Smooth muscle cell (in vitro differentiated cells): Measurements from ENCODE around the gene CREBZF. TPM values are rescaled to one million over a fixed set of nuclear protein-coding genes. Genes with fewer than 3 reads are reported as not detected.

Experiments
- DNase-seq: peaks from one replicate; lab custom pipeline; 2025; ENCODE audit not compliant: unreplicated experiment; lab: John Stamatoyannopoulos, UW
- H2AFZ ChIP-seq: fragments of 200-600 bp; sonication (generic); 2 replicates; pipeline ENCODE4 v1.6.0; 2016; ENCODE audit warnings: antibody characterized with exemption, low read depth, mild to moderate bottlenecking
- H3F3A ChIP-seq: fragments of 200-600 bp; sonication (generic); 2 replicates; pipeline ENCODE4 v1.6.0; 2017; ENCODE audit warnings: antibody characterized with exemption, low read depth
- H3K27ac ChIP-seq: fragments of 200-600 bp; sonication (generic); 2 replicates; pipeline ENCODE4 v1.5.1; 2016; ENCODE audit warnings: low read depth, mild to moderate bottlenecking
- H3K27me3 ChIP-seq: fragments of 200-600 bp; sonication (generic); 2 replicates; pipeline ENCODE4 v1.6.1; 2016; ENCODE audit warnings: low read depth, mild to moderate bottlenecking
- H3K36me3 ChIP-seq: fragments of 200-600 bp; sonication (generic); 2 replicates; pipeline ENCODE4 v1.5.1; 2016; ENCODE audit warnings: low read depth
- H3K4me1 ChIP-seq: fragments of 200-600 bp; sonication (generic); 2 replicates; pipeline ENCODE4 v1.5.1; 2016; ENCODE audit warnings: low read depth
- H3K4me2 ChIP-seq: fragments of 200-600 bp; sonication (generic); 2 replicates; pipeline ENCODE4 v1.6.0; 2016; ENCODE audit warnings: mild to moderate bottlenecking
- H3K4me3 ChIP-seq: fragments of 200-600 bp; sonication (generic); 2 replicates; pipeline ENCODE4 v1.5.1; 2016; ENCODE audit warnings: mild to moderate bottlenecking
- H3K79me2 ChIP-seq: fragments of 200-600 bp; sonication (generic); 2 replicates; pipeline ENCODE4 v1.6.0; 2016; ENCODE audit warnings: low read depth, mild to moderate bottlenecking
- H3K9ac ChIP-seq: fragments of 200-600 bp; sonication (generic); 2 replicates; pipeline ENCODE4 v1.6.0; 2016; ENCODE audit warnings: low read depth
- H3K9me3 ChIP-seq: fragments of 200-600 bp; sonication (generic); replicated peaks from 2 replicates; pipeline ENCODE4 v1.5.1; 2016; ENCODE audit warnings: low read depth
- H4K20me1 ChIP-seq: fragments of 200-600 bp; sonication (generic); 2 replicates; pipeline ENCODE4 v1.6.0; 2016; ENCODE audit warnings: low read depth
- CTCF ChIP-seq: fragments of 200-600 bp; sonication (generic); IDR thresholded peaks from 2 replicates; pipeline ENCODE4 v1.5.1; 2017; ENCODE audit warnings: borderline replicate concordance, mild to moderate bottlenecking, antibody characterized with exemption; ENCODE audit not compliant: insufficient read depth, poor library complexity, severe bottlenecking
- WGBS: methylation state at CpG from one replicate; pipeline ENCODE4 v1.1.7; 2016; ENCODE audit warnings: low lambda C conversion rate; 5-methylcytosine and 5-hydroxymethylcytosine counted together
- polyA plus RNA-seq: library from polyadenylated mRNA; unstranded; fragments of >200 nt; fragmentation: Nextera tagmentation; extraction: Ambion mirVana; gene quantifications from 2 replicates; pipeline ENCODE4 v1.2.1, GENCODE V29; 2016
- total RNA-seq: library from RNA; depleted of rRNA; stranded (reverse); fragments of >200 nt; gene quantifications from 2 replicates; pipeline ENCODE4 v1.2.3, GENCODE V29; 2014

Gene CREBZF
- total and polyA plus RNA-seq, 2 experiments from 2014 or later: 25.1 to 33.9 TPM

DNA sequence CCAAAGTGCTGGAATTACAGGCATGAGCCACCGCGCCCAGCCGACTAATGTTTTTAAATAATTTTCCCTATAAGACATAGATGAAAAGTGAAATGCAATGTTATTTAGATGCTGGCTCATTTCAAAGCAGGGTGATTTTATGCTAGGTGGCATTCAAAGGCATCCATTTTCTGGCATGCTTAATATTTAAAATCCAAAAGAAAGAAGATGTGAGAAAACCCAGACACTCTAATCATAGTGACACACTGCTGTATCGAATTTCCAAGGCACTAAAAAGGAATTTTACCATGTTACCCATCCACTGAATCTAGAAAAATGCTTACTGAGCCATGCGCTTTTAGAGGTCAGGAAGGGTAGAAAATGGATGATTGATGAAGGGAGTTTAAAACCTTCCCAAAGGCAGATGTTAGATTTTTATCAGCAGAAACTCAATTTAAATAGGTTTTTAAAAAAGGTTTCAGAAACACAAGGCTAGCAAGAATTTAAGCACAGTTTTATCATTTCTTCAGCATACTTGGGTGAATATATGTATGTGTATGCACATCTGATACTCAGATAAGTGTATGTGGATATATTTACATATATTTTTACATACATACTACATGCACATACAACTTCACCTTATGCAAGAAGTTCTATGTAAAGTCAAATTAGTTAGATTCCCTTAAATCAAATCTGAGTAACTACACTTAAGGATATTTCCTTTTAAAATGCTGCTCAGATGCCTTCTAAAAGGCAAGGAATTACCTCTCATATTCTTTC, 45.2 kb upstream of the CREBZF start:
- 89% methylated on average over 5 of the region's 5 CpGs for WGBS
- no peak overlapping the region for H2AFZ ChIP-seq

DNA sequence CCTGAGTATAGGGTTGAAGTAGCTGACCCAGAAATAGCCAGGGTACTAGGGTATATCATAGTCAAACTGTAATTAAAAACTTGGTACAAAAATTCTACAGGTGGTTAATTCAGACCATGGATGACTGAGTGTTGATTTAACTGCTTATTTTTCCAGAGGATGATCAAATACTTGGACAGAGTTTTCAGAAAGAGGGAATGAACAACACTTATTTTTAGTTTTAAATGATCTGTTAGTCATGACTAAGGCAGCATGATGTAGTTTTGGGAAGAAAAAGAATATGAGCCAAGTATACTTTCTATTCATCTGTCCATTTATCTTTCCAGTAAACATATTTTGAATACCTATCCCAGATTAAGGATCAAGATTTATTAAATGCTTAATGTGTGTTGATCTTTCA, 40.9 kb upstream of the CREBZF start:
- H3K9me3 ChIP-seq: no peaks in the 10 kb centered on the region
- H3K27ac ChIP-seq: no peak overlapping the region
- H3K79me2 ChIP-seq: no peaks in the 10 kb centered on the region
- no peak for DNase-seq
- H4K20me1 ChIP-seq: no peaks in the 10 kb centered on the region
- H3K36me3 ChIP-seq: no peaks in the 10 kb centered on the region
- H2AFZ ChIP-seq: no peak overlapping the region
- no peaks in the 10 kb centered on the region for H3K27me3 ChIP-seq
- no peaks in the 10 kb centered on the region for H3F3A ChIP-seq
- H3K9ac ChIP-seq: no peak overlapping the region
- TF ChIP-seq CTCF: no peak
- H3K4me1 ChIP-seq: no peaks in the 10 kb centered on the region
- no peak overlapping the region for H3K4me2 ChIP-seq
- no peak overlapping the region for H3K4me3 ChIP-seq

More for the DNA sequence above, 45.2 kb upstream of the CREBZF start:
- no peak for DNase-seq
- Histone ChIP-seq H3K27ac (no peak overlapping the region), H3K4me1 (no peaks in the 10 kb centered on the region), H3K9ac (no peak overlapping the region), H3K36me3 (no peaks in the 10 kb centered on the region), H4K20me1 (no peaks in the 10 kb centered on the region), H3K9me3 (no peaks in the 10 kb centered on the region), H3K27me3 (no peaks in the 10 kb centered on the region), H3K79me2 (no peaks in the 10 kb centered on the region), H3K4me3 (no peak overlapping the region), H3F3A (no peaks in the 10 kb centered on the region), H3K4me2 (no peak overlapping the region)
- TF ChIP-seq CTCF: no peak

- H3K9ac ChIP-seq: no peak overlapping the region
- H3K27me3 ChIP-seq: no peaks in the 10 kb centered on the region
- no peaks in the 10 kb centered on the region for H3K4me1 ChIP-seq
- no peak overlapping the region for H3K27ac ChIP-seq
- no peaks in the 10 kb centered on the region for H4K20me1 ChIP-seq
- no peaks in the 10 kb centered on the region for H3K36me3 ChIP-seq
- H3F3A ChIP-seq: no peaks in the 10 kb centered on the region
- DNase-seq: no peak
- H3K79me2 ChIP-seq: no peaks in the 10 kb centered on the region
- TF ChIP-seq CTCF: no peak
- H3K4me2 ChIP-seq: no peak overlapping the region
- no peak overlapping the region for H3K4me3 ChIP-seq
- no peak overlapping the region for H2AFZ ChIP-seq
- no peaks in the 10 kb centered on the region for H3K9me3 ChIP-seq
- 96% methylated on average over 3 of the region's 3 CpGs for WGBS
These were observed 40.0 kb upstream of the CREBZF start for GRCh38 chr11:85704967-85705366.
